Testis (tissue), 3 donors: ENCODE measurements around the gene DCAF8L2. TPM values are rescaled to one million over a fixed set of nuclear protein-coding genes. Genes with fewer than 3 reads are reported as not detected.

Experiments
- DNase-seq: peaks from one replicate; pipeline ENCODE4 v3.0.0-alpha.2; 2019
- H3K27ac ChIP-seq, 2 donors: fragments of 200-600 bp; sonication (generic); one replicate each; pipeline ENCODE4 v1.5.1; 2019
- H3K27me3 ChIP-seq: fragments of 200-600 bp; sonication (generic); one replicate; pipeline ENCODE4 v1.5.1; 2019
- H3K36me3 ChIP-seq: fragments of 200-600 bp; sonication (generic); one replicate; pipeline ENCODE4 v1.5.1; 2017; ENCODE audit warnings: low read depth; ENCODE audit errors: missing control alignments
- H3K4me1 ChIP-seq: fragments of 200-600 bp; sonication (generic); one replicate; pipeline ENCODE4 v1.5.1; 2019
- H3K4me3 ChIP-seq, 2 donors: fragments of 200-600 bp; sonication (generic); one replicate each; pipeline ENCODE4 v1.5.1; 2017 to 2019
- H3K9me3 ChIP-seq: fragments of 200-600 bp; sonication (generic); one replicate; pipeline ENCODE4 v1.5.1; 2017
- CTCF ChIP-seq, 3 experiments: fragments of 450-650 bp in 2 of 3; fragments of 200-600 bp in 1 of 3; sonication (generic) in 1 of 3; IDR thresholded peaks; one replicate each; pipeline ENCODE4 v1.5.1; 2016 to 2019; ENCODE audit warnings: antibody characterized with exemption in 3 of 3, mild to moderate bottlenecking in 2 of 3, moderate library complexity in 1 of 3
- POLR2A ChIP-seq: fragments of 450-650 bp; IDR thresholded peaks from one replicate; pipeline ENCODE4 v1.6.1; 2017; ENCODE audit warnings: antibody characterized with exemption, mild to moderate bottlenecking, moderate library complexity
- WGBS, 2 donors: methylation state at CpG; one replicate each; pipeline ENCODE4 v1.1.5; 2018; 5-methylcytosine and 5-hydroxymethylcytosine counted together
- intact Hi-C: fragments of 100-400 bp; cut with DNase I; formaldehyde crosslinking; loops from one replicate; pipeline ENCODE4 v1.15.1; 2023; ENCODE audit warnings: low total_unique reads
- polyA plus RNA-seq: library from polyadenylated mRNA; stranded (reverse); fragments of 350-450 nt; fragmentation: Illumina TruSeq; extraction: RNeasy Lipid Tissue Mini Kit (QIAGEN cat#74804); gene quantifications from one replicate; pipeline ENCODE4 v1.2.3, GENCODE V29; 2014; ENCODE audit warnings: low read depth, low replicate concordance; ENCODE audit not compliant: insufficient read depth
- total RNA-seq, 2 donors: library from RNA; depleted of rRNA; stranded (reverse); fragments of >200 nt; gene quantifications; one replicate each; pipeline ENCODE4 v1.2.3, GENCODE V29; 2016

DCAF8L2 gene
- total and polyA plus RNA-seq, 3 donors from 2014 or later: 55.4 to 175 (median 125) TPM

- Histone ChIP-seq H3K36me3 (no peaks in the 10 kb centered on the region), H3K4me1 (no peaks in the 10 kb centered on the region), H3K27ac (no peak overlapping the region), H3K27me3 (no peaks in the 10 kb centered on the region), H3K9me3 (no peaks in the 10 kb centered on the region), H3K4me3 (no peak overlapping the region)
- WGBS, 2 donors: 45 to 54% methylated on average over 1 of the region's 1 CpG
- TF ChIP-seq CTCF (IDR thresholded peaks at IDR 0.05) (no peak), POLR2A (no peak)
- DNase-seq: no peak
- intact Hi-C loops: no loop called here
These were observed 29.3 kb downstream of the DCAF8L2 start for GRCh38 chrX:27619459-27619858.

GRCh38 chrX:27619975-27620374, 29.8 kb downstream of the DCAF8L2 start:
- no peak for DNase-seq
- no peaks in the 10 kb centered on the region for H3K4me1 ChIP-seq
- H3K4me3 ChIP-seq: no peak overlapping the region
- 69% methylated on average over 2 of the region's 2 CpGs for WGBS, 2 donors
- H3K9me3 ChIP-seq: no peaks in the 10 kb centered on the region
- TF ChIP-seq CTCF (IDR thresholded peaks at IDR 0.05) (no peak), POLR2A (no peak)
- intact Hi-C loops: no loop called here
- H3K27me3 ChIP-seq: no peaks in the 10 kb centered on the region
- no peak overlapping the region for H3K27ac ChIP-seq
- no peaks in the 10 kb centered on the region for H3K36me3 ChIP-seq

- H3K9me3 ChIP-seq: no peaks in the 10 kb centered on the region
- no peak for TF ChIP-seq POLR2A
- TF ChIP-seq CTCF (IDR thresholded peaks at IDR 0.05): no peak
- intact Hi-C loops: no loop called here
These were observed 32.7 kb downstream of the DCAF8L2 start for GRCh38 chrX:27622883-27623282.

GRCh38 chrX:27626066-27626465, 35.9 kb downstream of the DCAF8L2 start:
- H3K9me3 ChIP-seq: no peaks in the 10 kb centered on the region
- DNase-seq: no peak
- no peaks in the 10 kb centered on the region for H3K36me3 ChIP-seq
- H3K27ac ChIP-seq: no peak overlapping the region
- H3K4me3 ChIP-seq: no peak overlapping the region
- intact Hi-C loops: no loop called here
- H3K4me1 ChIP-seq: no peaks in the 10 kb centered on the region
- WGBS, 2 donors: 76 to 83% methylated on average over 2 to 3 of the region's 3 CpGs
- TF ChIP-seq POLR2A (no peak), CTCF (IDR thresholded peaks at IDR 0.05) (no peak)
- H3K27me3 ChIP-seq: no peaks in the 10 kb centered on the region

More at GRCh38 chrX:27622883-27623282, 32.7 kb downstream of the DCAF8L2 start:
- no peaks in the 10 kb centered on the region for H3K4me1 ChIP-seq
- H3K27me3 ChIP-seq: no peaks in the 10 kb centered on the region
- no peak overlapping the region for H3K4me3 ChIP-seq
- no peaks in the 10 kb centered on the region for H3K36me3 ChIP-seq
- no peak overlapping the region for H3K27ac ChIP-seq
- DNase-seq: no peak

- no peak for DNase-seq
- TF ChIP-seq POLR2A: no peak
- TF ChIP-seq CTCF (IDR thresholded peaks at IDR 0.05): no peak
- Histone ChIP-seq H3K4me1 (no peaks in the 10 kb centered on the region), H3K9me3 (no peaks in the 10 kb centered on the region), H3K36me3 (no peaks in the 10 kb centered on the region), H3K27me3 (no peaks in the 10 kb centered on the region), H3K27ac (no peak overlapping the region), H3K4me3 (no peak overlapping the region)
- 50 to 52% methylated on average over 2 to 3 of the region's 3 CpGs for WGBS, 2 donors
- intact Hi-C loops: no loop called here
These were observed 43.2 kb downstream of the DCAF8L2 start for GRCh38 chrX:27633328-27633727.
